Stimulated activated memory B cell treated with anti-CD40 and anti-IgM and Interleukin-4, amounts not matched to agents 10 μg/mL and 1 μg/mL and 100 μg/mL, for 72 hours (primary cell): ENCODE measurements around the gene MIOX.

ENCODE experiments used
- ATAC-seq: fragments of 150-1000 bp; cut with Tn5 transposase; 2 replicates; pipeline ENCODE4 v1.10.0; 2021
- H3K27ac Mint-ChIP-seq: one replicate; pipeline ENCODE4 v1.8.0; 2022; ENCODE audit warnings: mild to moderate bottlenecking, mixed read lengths
- H3K27me3 Mint-ChIP-seq: one replicate; pipeline ENCODE4 v1.8.0; 2022; ENCODE audit warnings: mixed read lengths
- H3K36me3 Mint-ChIP-seq: one replicate; pipeline ENCODE4 v1.8.0; 2022; ENCODE audit warnings: mixed read lengths
- H3K4me1 Mint-ChIP-seq: one replicate; pipeline ENCODE4 v1.8.0; 2022; ENCODE audit warnings: mixed read lengths
- H3K4me3 Mint-ChIP-seq: one replicate; pipeline ENCODE4 v1.8.0; 2022; ENCODE audit warnings: mild to moderate bottlenecking, moderate library complexity, mixed read lengths
- H3K9me3 Mint-ChIP-seq: one replicate; pipeline ENCODE4 v1.8.0; 2022; ENCODE audit warnings: mixed read lengths

Gene MIOX

DNA sequence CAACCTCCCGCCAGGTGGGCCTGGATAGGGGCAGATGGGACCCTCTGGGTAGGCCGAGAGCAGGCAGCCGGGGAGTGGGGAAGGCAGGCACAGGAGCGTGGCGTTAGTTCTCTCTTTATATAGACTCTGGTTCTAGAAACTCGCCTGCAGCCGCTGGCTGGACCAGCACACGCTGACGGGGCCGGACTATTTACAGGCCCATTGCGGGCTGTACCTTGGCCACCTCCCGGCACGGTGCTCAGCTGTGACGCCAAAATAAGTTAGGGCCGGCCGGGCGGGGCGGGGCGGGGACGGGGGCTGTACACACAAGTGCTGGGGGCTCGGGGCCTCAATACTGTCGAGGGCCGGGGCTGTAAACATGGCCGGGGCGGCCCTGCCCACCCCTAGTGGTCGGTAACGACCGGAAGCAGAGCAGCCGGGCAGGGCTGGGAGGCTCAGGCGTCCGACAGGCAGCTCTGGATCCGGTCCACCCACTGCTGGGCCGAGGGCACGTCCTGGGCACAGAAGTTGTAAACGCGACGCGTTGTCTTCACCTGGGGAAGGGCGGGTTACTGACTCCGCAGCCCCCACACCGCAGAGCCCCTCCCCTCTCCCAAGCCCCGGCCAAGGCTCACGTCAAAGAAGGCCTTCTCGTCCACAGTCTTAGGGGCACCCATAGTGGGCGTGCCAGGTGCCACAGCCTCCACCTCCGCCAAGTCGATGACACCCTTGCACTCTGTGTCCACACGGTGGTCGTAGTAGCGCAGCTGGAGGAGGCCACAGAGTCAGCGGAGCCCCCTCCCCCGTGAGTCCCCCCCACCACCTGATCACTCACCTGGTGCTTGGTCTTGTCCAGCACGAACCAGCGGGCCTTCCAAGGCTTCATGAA lies 39.7 kb upstream of the MIOX start:
- peaks cover 45% of the 10 kb centered on the region for H3K36me3 Mint-ChIP-seq
- no peaks in the 10 kb centered on the region for H3K27me3 Mint-ChIP-seq
- H3K9me3 Mint-ChIP-seq: no peaks in the 10 kb centered on the region
- peaks cover 33% of the 10 kb centered on the region for H3K4me1 Mint-ChIP-seq
- ATAC-seq: no peak
- H3K27ac Mint-ChIP-seq: no peak overlapping the region
- H3K4me3 Mint-ChIP-seq: no peak overlapping the region

DNA sequence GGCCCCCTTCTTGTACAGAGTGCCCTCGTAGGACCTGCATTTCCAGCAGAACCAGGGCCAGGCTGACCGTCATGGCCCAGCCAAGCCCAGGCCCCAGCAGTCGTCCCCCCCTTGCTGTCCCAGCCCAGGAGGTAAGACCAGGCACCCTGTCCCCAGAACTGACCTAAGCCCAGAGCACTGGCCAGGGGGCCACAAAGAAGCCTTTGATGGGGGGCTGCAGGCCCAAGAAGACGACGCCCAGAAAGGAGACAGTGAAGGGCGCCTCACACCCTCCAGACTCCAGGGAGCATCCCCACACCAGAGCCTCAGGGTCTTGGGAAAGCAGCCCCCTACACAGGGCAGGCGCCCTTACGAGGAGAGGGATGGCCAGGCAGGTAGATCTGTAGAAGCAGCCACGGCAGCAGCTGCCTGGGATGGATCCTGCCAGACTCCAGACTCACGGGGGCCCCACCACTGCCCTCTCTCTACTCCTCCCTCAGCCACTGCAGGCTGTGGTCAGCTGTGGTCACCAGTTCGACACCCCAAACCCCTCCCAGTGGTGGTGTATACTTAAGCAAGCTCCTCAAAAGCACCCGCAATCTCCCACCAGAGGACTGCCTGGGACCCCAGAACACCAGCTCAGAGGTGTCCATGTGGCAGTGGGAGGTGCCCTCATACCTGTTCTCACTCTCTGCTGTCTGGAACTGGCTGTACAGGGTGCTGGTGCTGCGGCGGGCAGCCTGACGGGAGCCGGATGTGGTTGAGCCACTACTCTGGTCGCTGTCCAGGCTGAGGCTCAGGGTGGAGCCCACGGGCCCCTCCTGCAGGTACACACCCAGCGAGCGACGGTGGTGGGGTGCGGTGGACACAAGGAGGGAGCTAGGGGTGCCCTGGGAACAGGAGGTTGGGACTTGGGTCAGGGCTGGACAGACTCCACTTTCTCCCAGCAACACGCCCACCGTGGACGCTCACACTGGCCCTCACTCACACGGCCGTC lies 38.8 kb upstream of the MIOX start:
- H3K4me1 Mint-ChIP-seq: peaks cover 36% of the 10 kb centered on the region
- no peak overlapping the region for H3K4me3 Mint-ChIP-seq
- no peak for ATAC-seq
- no peaks in the 10 kb centered on the region for H3K9me3 Mint-ChIP-seq
- H3K27me3 Mint-ChIP-seq: no peaks in the 10 kb centered on the region
- peaks cover 49% of the 10 kb centered on the region for H3K36me3 Mint-ChIP-seq
- H3K27ac Mint-ChIP-seq: no peak overlapping the region

DNA sequence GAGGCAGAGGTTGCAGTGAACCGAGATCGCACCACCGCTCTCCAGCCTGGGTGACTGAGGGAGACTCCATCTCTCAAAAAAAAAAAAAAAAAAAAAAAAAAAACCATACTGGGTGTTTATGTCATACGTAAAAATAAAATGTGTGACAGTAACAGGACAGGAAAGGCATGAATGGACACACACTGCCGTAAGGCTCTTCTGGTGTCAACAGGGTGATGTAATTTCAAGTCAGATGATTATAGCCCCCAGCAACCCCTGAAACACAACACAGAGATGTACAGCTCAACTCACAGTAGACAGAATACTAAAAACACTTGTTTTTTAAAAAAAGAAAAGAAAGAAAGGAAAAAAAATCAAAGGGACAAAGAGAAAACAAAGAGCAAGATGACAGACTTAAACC lies 34.0 kb upstream of the MIOX start:
- no peak overlapping the region for H3K4me3 Mint-ChIP-seq
- ATAC-seq: no peak
- peak overlapping the region; percentile 68 for H3K27ac Mint-ChIP-seq
- no peaks in the 10 kb centered on the region for H3K27me3 Mint-ChIP-seq
- H3K36me3 Mint-ChIP-seq: peaks cover 71% of the 10 kb centered on the region
- no peaks in the 10 kb centered on the region for H3K9me3 Mint-ChIP-seq
- H3K4me1 Mint-ChIP-seq: peaks cover 22% of the 10 kb centered on the region

DNA sequence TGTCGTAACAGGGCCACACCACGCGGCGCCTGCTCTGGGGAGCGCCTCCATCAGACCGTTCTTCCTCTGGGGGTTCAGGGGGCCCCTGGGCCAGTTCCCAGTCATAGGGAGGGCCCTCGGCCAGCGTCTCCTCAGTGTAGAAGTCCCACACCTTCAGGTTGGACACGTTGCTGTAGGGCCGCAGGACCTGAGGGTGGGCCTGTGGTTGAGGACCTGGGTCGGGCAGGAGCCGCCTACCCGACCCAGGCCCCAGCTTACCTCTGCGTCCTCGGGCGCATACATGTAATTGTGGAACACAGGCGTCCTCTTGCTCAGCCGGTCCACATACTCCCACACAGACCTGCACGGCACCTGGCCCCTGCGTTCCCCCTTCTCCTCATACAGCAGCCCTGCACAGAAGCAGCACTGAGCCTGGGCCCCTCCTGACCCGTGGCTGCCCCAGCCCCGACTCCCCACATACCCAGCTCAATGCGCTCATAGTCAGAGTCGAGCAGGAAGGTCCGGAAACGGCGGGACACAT lies 32.0 kb upstream of the MIOX start:
- Mint-ChIP-seq H3K4me1 (peaks cover 23% of the 10 kb centered on the region), H3K27ac (no peak overlapping the region), H3K36me3 (peaks cover 70% of the 10 kb centered on the region), H3K9me3 (no peaks in the 10 kb centered on the region), H3K27me3 (no peaks in the 10 kb centered on the region), H3K4me3 (no peak overlapping the region)
- ATAC-seq: no peak

DNA sequence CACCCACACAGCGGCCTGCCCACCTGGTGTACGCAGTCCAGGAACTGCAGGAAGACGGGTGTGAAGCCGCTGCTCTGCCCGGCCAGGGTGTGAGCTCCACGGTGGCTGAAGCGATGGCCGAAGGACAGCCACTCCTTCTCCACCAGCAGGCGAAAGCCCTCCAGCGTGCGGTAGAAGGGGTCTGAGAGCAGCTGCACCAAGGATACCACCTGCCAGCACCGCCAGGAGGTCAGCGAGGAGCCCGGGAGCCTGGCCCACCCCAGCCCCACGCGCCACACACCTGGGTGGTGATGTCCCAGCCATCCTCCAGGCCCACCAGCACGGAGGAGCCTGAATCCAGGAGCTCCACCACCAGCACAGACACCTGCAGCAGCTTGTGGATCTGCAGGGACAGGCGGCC lies 31.5 kb upstream of the MIOX start:
- no peak for ATAC-seq
- no peaks in the 10 kb centered on the region for H3K27me3 Mint-ChIP-seq
- H3K4me1 Mint-ChIP-seq: peaks cover 17% of the 10 kb centered on the region
- no peak overlapping the region for H3K27ac Mint-ChIP-seq
- H3K9me3 Mint-ChIP-seq: no peaks in the 10 kb centered on the region
- H3K4me3 Mint-ChIP-seq: no peak overlapping the region
- peaks cover 68% of the 10 kb centered on the region for H3K36me3 Mint-ChIP-seq

DNA sequence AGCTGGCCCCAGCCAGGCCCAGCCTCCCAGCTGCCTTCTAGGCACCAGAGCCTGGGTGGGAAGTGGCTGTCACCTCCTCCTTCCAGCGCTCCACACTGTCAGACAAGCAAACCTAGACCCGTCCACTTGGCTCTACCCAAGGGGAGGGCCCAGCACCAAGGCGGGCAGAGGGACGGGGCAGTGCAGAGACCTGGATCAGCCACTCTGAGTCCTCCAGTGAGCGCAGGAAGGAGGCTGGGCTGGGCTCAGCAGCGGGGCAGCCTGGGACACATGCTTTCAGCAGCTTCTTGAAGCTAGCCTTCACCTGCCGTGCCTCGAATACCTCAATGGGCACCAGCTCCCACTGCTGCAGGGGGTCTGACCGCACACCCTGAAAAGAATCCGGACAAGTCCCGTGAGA lies 30.6 kb upstream of the MIOX start:
- H3K4me1 Mint-ChIP-seq: peaks cover 13% of the 10 kb centered on the region
- H3K27me3 Mint-ChIP-seq: no peaks in the 10 kb centered on the region
- no peaks in the 10 kb centered on the region for H3K9me3 Mint-ChIP-seq
- H3K36me3 Mint-ChIP-seq: peaks cover 69% of the 10 kb centered on the region
- H3K27ac Mint-ChIP-seq: no peak overlapping the region
- no peak overlapping the region for H3K4me3 Mint-ChIP-seq
- ATAC-seq: no peak

DNA sequence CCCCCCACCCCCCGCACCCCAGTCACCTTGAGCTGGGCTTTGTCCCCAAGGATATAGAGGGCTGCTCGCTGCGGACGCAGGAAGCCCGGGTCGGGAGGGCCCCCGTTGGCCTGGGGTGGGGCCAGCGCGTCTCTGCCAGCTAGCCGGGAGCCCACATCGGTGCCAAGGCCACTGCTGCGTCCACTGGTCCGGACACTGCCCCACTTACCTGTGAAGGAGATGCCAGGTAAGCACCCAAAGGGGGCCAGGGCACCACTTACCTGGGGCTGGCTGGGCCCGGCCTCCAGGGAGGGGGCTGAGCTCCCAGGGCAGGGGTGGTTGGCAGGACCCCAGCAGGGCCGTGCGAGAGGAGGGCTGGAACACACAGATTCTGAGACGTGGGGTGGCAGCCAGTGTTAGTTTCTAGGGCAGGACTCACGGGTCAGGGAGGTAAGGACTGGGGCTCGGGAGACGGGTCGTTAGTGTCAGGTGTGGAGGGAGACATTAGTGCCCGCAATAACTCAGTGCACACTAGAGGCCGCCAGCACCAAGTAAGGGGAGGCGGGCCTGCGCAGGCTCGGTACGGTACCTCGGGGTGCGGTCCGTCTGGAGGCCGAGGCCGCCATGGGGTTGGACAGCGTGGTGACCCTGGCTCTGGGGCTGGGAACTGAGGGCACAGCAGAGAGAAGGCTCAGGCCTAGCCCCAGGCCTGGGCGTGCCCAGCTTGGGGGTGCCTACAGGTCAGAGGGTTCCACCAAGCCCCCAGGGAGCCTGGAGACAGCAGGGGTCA lies 30.0 kb upstream of the MIOX start:
- no peak overlapping the region for H3K27ac Mint-ChIP-seq

DNA sequence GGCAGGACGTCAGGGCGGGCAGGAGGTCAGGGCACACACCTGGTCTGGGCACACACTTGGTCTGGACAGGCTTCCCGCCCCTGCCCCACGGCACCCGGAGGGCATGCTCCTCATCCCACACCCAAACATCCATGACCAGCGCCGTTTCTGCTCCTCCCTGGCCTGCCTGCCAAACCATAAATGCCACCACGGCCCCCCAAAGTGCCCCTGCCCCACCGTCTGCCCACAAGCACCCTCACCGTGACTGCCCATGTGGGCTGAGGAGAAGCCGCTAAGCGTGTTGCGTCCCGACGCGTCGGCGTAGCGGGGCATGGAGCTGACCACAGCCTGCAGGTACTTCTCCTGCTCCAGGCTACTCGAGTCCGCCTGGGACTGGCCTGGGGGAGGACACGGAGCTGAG lies 27.6 kb upstream of the MIOX start:
- peak overlapping the region; percentile 20 for H3K27ac Mint-ChIP-seq
- ATAC-seq: no peak
- no peaks in the 10 kb centered on the region for H3K9me3 Mint-ChIP-seq
- H3K36me3 Mint-ChIP-seq: peaks cover 75% of the 10 kb centered on the region
- H3K4me3 Mint-ChIP-seq: no peak overlapping the region
- peaks cover 7% of the 10 kb centered on the region for H3K4me1 Mint-ChIP-seq
- H3K27me3 Mint-ChIP-seq: no peaks in the 10 kb centered on the region

More for the DNA sequence above, 30.0 kb upstream of the MIOX start:
- peaks cover 13% of the 10 kb centered on the region for H3K4me1 Mint-ChIP-seq
- peaks cover 66% of the 10 kb centered on the region for H3K36me3 Mint-ChIP-seq
- ATAC-seq: peak; percentile 24
- no peaks in the 10 kb centered on the region for H3K9me3 Mint-ChIP-seq
- H3K27me3 Mint-ChIP-seq: no peaks in the 10 kb centered on the region
- no peak overlapping the region for H3K4me3 Mint-ChIP-seq

DNA sequence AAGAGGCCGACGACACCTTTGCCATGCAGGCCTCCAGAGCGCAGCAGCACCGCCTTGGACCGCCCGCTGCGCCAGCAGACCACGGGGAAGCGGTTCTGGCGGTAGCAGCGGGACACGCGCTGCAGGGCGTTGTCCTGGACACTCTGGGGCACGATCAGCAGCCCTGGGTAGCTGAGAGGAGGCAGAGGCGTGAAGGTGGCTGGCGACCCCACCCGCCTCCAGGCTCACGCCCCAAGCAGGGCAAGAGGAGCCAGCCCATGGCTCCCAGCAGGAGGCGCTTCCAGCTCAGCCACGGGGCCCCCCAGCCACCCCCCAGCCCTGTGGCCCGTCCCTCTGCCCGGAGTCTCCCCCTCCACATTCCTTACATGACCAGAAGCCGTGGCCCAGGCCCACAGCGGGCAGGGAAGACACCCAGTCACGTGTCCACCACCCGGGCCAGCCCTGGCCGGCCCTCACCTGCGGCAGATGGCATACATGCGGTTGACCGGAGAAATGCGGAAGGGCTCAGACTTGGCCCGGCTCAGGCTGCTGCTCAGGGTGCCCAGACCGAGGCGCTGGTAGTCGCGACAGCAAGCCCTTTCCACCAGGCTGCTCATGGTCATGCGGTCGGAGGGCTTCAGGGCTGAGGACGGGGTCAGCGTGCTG lies 27.0 kb upstream of the MIOX start:
- Mint-ChIP-seq H3K36me3 (peaks cover 75% of the 10 kb centered on the region), H3K27me3 (no peaks in the 10 kb centered on the region)
- no peak for ATAC-seq

DNA sequence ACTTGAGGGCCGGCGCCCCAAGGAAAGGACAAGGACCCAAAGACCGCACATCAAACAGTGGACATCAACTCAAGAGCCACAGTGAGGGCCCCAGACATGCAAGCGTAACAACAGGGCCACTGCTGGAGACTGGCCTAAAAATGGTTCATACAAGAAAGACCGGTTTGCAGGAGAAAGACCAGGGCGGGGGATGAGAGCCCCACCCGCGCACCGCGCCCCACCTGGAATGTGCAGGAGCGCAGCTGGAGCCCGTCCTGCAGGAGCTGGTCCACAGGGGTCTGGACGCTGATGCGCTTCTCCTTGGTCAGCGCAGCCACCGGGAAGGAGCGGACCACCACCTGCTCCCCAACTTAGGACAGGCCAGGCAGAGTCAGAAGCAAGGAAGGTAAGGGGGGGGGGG lies 25.7 kb upstream of the MIOX start:
- ATAC-seq: no peak
- Mint-ChIP-seq H3K9me3 (no peaks in the 10 kb centered on the region), H3K36me3 (peaks cover 78% of the 10 kb centered on the region), H3K4me3 (no peak overlapping the region), H3K27ac (no peak overlapping the region), H3K27me3 (no peaks in the 10 kb centered on the region), H3K4me1 (peaks cover 13% of the 10 kb centered on the region)

More for the DNA sequence above, 27.0 kb upstream of the MIOX start:
- no peaks in the 10 kb centered on the region for H3K9me3 Mint-ChIP-seq
- H3K4me1 Mint-ChIP-seq: peaks cover 13% of the 10 kb centered on the region
- no peak overlapping the region for H3K27ac Mint-ChIP-seq
- H3K4me3 Mint-ChIP-seq: no peak overlapping the region

DNA sequence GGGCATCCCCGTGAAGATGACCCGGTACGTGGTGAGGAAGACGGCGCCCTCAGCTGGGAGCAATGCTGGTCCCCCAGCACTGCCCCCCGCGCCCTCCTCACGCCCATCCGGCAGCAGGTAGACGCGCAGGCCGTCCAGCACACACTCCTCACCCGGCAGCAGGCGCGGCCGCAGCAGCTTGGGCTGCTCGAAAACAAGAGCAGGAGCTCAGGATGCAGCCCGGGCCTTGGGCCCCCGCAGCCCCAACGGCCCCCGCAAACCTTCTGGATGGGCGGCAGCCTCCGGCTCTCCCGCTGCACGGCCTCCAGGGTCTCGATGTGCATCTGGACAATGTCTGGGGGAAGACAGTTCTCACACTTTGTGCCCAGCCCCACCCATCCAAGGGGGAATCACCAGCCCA lies 25.1 kb upstream of the MIOX start:
- no peak for ATAC-seq
- Mint-ChIP-seq H3K4me1 (peaks cover 17% of the 10 kb centered on the region), H3K9me3 (no peaks in the 10 kb centered on the region), H3K27me3 (no peaks in the 10 kb centered on the region), H3K4me3 (no peak overlapping the region), H3K36me3 (peaks cover 84% of the 10 kb centered on the region), H3K27ac (no peak overlapping the region)

DNA sequence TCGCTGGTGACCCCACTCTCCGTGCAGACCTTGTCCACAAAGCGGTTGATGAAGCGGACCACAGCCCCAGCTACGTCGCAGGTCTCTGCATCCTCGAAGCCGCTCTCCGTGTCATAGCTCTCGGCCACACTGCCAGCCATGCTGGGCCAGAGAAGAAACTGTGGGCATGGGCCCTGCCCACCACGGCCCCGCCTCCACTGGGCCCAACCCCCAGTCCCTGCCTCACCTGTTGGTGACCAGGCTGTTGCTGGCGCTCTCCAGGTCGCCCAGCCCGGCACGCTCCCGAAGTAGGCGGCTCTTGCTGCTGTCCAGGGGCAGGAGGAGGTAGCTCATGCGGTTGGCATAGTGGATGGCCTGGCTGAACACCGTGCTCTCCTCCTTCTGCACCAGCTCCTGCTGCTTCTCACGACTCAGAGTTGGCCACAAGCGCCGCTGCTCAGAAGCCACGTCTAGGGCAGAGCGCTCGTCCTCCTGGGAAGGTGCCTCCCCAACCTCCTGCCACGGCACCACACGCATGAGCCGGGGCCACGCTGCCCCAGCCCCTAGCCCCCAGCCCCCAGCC lies 24.6 kb upstream of the MIOX start:
- no peak for ATAC-seq
- peaks cover 22% of the 10 kb centered on the region for H3K4me1 Mint-ChIP-seq
- H3K27me3 Mint-ChIP-seq: no peaks in the 10 kb centered on the region
- H3K36me3 Mint-ChIP-seq: peaks cover 85% of the 10 kb centered on the region
- H3K27ac Mint-ChIP-seq: no peak overlapping the region
- H3K4me3 Mint-ChIP-seq: no peak overlapping the region
- no peaks in the 10 kb centered on the region for H3K9me3 Mint-ChIP-seq

DNA sequence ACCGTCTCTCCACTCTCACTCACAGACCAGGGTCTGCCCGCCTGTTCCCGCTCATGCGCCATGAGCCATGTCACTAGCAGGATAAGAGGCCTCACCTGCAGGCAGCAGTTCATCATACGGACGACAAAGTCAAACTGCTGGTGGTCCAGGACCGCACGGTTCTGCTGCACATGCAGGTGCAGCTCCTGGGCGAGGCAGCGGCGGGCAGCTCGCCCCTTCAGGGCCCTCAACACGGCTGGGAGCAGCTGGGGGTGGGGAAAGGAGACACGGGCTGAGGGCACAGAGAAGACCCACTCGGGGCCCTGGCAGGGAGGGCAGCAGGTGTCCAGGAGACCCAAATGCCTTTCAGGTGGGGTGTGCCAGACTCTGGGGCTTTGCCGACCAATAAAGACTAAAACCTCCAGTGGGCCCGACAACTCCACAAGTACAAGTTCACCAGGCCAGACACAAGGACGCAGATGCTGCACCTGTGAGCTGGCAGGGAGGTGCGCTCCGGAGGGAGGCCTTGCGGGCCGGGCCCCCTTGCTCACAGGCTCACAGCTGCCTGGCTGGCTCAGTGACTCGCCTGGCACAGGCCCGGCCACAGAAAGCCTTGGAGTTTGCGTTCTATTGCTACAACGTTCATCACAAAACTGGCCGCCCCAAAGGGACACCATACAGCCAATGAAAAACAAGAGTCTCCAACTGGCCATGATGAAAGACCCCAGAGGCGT lies 23.3 kb upstream of the MIOX start:
- no peak for ATAC-seq
- Mint-ChIP-seq H3K27ac (peak overlapping the region; percentile 30), H3K4me3 (no peak overlapping the region)

DNA sequence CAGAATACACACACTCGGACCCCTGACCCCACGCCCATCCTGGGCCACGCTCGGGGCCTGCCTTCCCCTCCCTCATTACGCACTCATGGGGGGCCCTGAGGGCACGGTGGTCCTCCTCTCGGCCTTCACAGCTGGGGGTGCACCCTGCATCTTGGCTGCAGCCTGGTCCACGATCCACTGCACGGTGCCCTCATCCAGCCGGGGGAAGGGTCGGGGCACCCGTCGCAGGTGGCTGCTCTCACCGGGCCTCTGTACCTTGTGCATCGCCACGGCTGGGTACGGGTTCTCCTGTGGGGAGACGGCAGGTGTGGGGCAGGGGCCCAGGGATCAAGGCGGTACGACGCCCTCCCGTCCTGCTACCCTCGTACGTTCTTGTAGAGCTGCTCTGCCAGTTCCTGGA lies 22.2 kb upstream of the MIOX start:
- H3K4me3 Mint-ChIP-seq: no peak overlapping the region
- H3K27ac Mint-ChIP-seq: no peak overlapping the region
- no peaks in the 10 kb centered on the region for H3K27me3 Mint-ChIP-seq
- H3K9me3 Mint-ChIP-seq: no peaks in the 10 kb centered on the region
- H3K36me3 Mint-ChIP-seq: peaks cover 74% of the 10 kb centered on the region
- ATAC-seq: no peak
- H3K4me1 Mint-ChIP-seq: peaks cover 33% of the 10 kb centered on the region

More for the DNA sequence above, 23.3 kb upstream of the MIOX start:
- Mint-ChIP-seq H3K4me1 (peaks cover 25% of the 10 kb centered on the region), H3K36me3 (peaks cover 80% of the 10 kb centered on the region), H3K9me3 (no peaks in the 10 kb centered on the region), H3K27me3 (no peaks in the 10 kb centered on the region)
